Right lobe of liver (tissue), 6 donors: ENCODE data around the gene G0S2. TPM values are rescaled to one million over a fixed set of nuclear protein-coding genes. Genes with fewer than 3 reads are reported as not detected.
A peak's percentile ranks its signal among the peaks of the same experiment; 100 is the strongest.

ENCODE experiments used
- ATAC-seq, 4 donors: fragments of 200-7000 bp; cut with Tn5 transposase; one replicate each; pipeline ENCODE4 v1.9.1; 2020; ENCODE audit warnings: mild to moderate bottlenecking in 4 of 4, moderate library complexity in 4 of 4
- DNase-seq, 3 donors: peaks; one replicate each; pipeline ENCODE4 v3.0.0-alpha.2; 2020
- H3K27ac ChIP-seq, 3 donors: fragments of 200-600 bp; one replicate each; pipeline ENCODE4 v1.8.0; 2022
- H3K27me3 ChIP-seq, 2 donors: fragments of 200-600 bp; one replicate each; pipeline ENCODE4 v1.8.0; 2022
- H3K36me3 ChIP-seq, 4 donors: fragments of 200-600 bp; sonication (generic) in 1 of 4; one replicate each; pipeline versions ENCODE4 v1.5.1 to v1.8.0; 2017 to 2022; ENCODE audit warnings: control low read depth in 1 of 4
- H3K4me1 ChIP-seq, 4 donors: fragments of 200-600 bp; sonication (generic) in 1 of 4; one replicate each; pipeline versions ENCODE4 v1.5.1 to v1.8.0; 2017 to 2022; ENCODE audit warnings: control low read depth in 1 of 4
- H3K4me3 ChIP-seq, 3 donors: fragments of 200-600 bp; one replicate each; pipeline ENCODE4 v1.8.0; 2022
- H3K9me3 ChIP-seq, 4 donors: fragments of 200-600 bp; sonication (generic) in 1 of 4; one replicate each; pipeline versions ENCODE4 v1.5.1 to v1.8.0; 2017 to 2022; ENCODE audit warnings: control low read depth in 1 of 4
- CTCF ChIP-seq, 4 donors: fragments of 200-600 bp in 3 of 4; fragments of 450-650 bp in 1 of 4; IDR thresholded peaks; one replicate each; pipeline versions ENCODE4 v1.5.1 to v1.8.0; 2016 to 2022; ENCODE audit warnings: antibody characterized with exemption in 4 of 4, mild to moderate bottlenecking in 2 of 4
- POLR2A ChIP-seq: fragments of 450-650 bp; IDR thresholded peaks from one replicate; pipeline ENCODE4 v1.6.1; 2017; ENCODE audit warnings: antibody characterized with exemption, mild to moderate bottlenecking
- WGBS: methylation state at CpG from one replicate; pipeline ENCODE4 v1.1.6; 2018; ENCODE audit warnings: low coverage, low lambda C conversion rate; ENCODE audit not compliant: insufficient coverage; ENCODE audit errors: missing lambda C conversion rate; 5-methylcytosine and 5-hydroxymethylcytosine counted together
- intact Hi-C, 2 donors: fragments of 100-400 bp; cut with DNase I; formaldehyde crosslinking; loops; one replicate each; pipeline versions ENCODE4 v1.11.2 to v1.14.1; 2022
- total RNA-seq, 6 experiments: library from RNA; depleted of rRNA in 2 of 6; stranded (reverse); fragments of >200 nt in 2 of 6; fragmentation: NEBNext Ultra II Directional in 3 of 6; extraction: Animal tissue kit (Norgen Biotek cat#: 25700) in 3 of 6; gene quantifications; one replicate each; pipeline versions ENCODE4 v1.1.0 to v1.2.4, GENCODE V29; 2016 to 2023
- donor health status: DM: no; HTN: yes; CAD: no.
- donor health status: DM: no; HTN: no; CAD: no.
- donor health status: DM: no; HTN: no; CAD: no.
- donor health status: DM: no; HTN: yes; CAD: no.
- donor health status: DM: no; HTN: yes; CAD: no.

G0S2 gene
- total RNA-seq, 6 experiments from 2014 or later, result 36.9 to 749 (median 247) TPM

DNA sequence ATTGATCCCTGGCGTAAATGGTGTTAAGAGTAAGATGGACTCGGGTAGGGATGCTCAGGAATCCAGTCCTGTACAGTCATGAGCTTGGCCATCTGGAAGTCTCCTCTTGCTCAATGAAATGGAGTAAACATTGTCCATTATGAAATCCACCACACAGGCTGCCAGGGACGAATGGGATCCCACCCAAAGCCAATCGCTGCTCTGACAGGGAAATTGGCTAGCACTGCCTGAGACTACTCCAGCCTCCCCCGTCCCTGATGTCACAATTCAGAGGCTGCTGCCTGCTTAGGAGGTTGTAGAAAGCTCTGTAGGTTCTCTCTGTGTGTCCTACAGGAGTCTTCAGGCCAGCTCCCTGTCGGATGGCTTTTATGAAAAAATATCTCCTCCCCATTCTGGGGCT is 29.4 kb downstream of the G0S2 start, which contains the start of gene HSD11B1:
Gene HSD11B1, plus strand, starts transcription at position 263 of the 400 bp plus-strand sequence. Its CDS starts 97 bp downstream, at position 360.
- H3K9me3 ChIP-seq, result no peaks in the 10 kb centered on the region
- no peaks in the 10 kb centered on the region for H3K27me3 ChIP-seq
- 11% methylated on average over 4 of the region's 6 CpGs for WGBS
- DNase-seq, result peak; percentile 75 to 93 (median 88)
- intact Hi-C loops, result no loop called here
- H3K4me1 ChIP-seq, result peaks cover 0 to 38% (median 11%) of the 10 kb centered on the region in 4 donors
- TF ChIP-seq CTCF (IDR thresholded peaks at IDR 0.05) (no peak), POLR2A (peak; percentile 96)
- H3K27ac ChIP-seq, result peak within 1 kb of the TSS; percentile 84 to 98 (median 98)
- H3K36me3 ChIP-seq, result peaks cover 0 to 20% (median 4%) of the 10 kb centered on the region in 4 donors
- peak; percentile 82 to 95 (median 90) for ATAC-seq
- peak within 1 kb of the TSS; percentile 33 to 73 (median 66) for H3K4me3 ChIP-seq

GRCh38 chr1:209705033-209705598 is 29.9 kb downstream of the G0S2 start:
- Histone ChIP-seq H3K4me3 (peak overlapping the region; percentile 33 to 73 (median 66)), H3K27ac (peak overlapping the region; percentile 84 to 98 (median 98))
- 26% methylated on average over 2 of the region's 2 CpGs for WGBS

DNA sequence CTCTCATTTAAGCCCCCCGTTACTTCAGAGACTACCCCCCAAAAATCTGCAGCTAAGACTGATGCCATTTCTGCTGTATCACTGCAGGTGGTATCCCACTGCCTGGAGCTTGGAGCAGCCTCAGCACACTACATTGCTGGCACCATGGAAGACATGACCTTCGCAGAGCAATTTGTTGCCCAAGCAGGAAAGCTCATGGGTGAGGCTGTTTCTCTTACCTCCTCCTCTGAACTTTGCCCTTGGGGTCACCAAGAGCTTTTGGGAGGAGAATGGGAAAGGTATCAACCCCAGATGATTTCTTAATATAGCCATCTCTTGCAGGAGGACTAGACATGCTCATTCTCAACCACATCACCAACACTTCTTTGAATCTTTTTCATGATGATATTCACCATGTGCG is 31.4 kb downstream of the G0S2 start:
- TF ChIP-seq POLR2A (peak; percentile 30), CTCF (IDR thresholded peaks at IDR 0.05) (no peak)
- peak; percentile 25 to 69 (median 51) for ATAC-seq
- WGBS, result 70% methylated on average over 3 of the region's 3 CpGs
- peak in 1 of 3 donors; percentile 73 for DNase-seq
- intact Hi-C loops, result no loop called here
- Histone ChIP-seq H3K9me3 (no peaks in the 10 kb centered on the region), H3K4me3 (peak overlapping the region in 1 of 3 donors; percentile 73), H3K27me3 (no peaks in the 10 kb centered on the region), H3K27ac (peak overlapping the region in 2 of 3 donors; percentile 98), H3K4me1 (peaks cover 0 to 25% (median 8%) of the 10 kb centered on the region in 4 donors), H3K36me3 (peaks cover 0 to 30% (median 4%) of the 10 kb centered on the region in 4 donors)

More at GRCh38 chr1:209705033-209705598, 29.9 kb downstream of the G0S2 start:
- Histone ChIP-seq H3K4me1 (peaks cover 0 to 38% (median 11%) of the 10 kb centered on the region in 4 donors), H3K36me3 (peaks cover 0 to 21% (median 4%) of the 10 kb centered on the region in 4 donors), H3K27me3 (no peaks in the 10 kb centered on the region), H3K9me3 (no peaks in the 10 kb centered on the region)
- intact Hi-C loops, result no loop called here
- no peak for DNase-seq
- TF ChIP-seq POLR2A (peak; percentile 2), CTCF (IDR thresholded peaks at IDR 0.05) (no peak)
- ATAC-seq, result peak in 3 of 4 donors; percentile 5 to 27 (median 14)

GRCh38 chr1:209707308-209707707 is 32.1 kb downstream of the G0S2 start:
- WGBS, result 69% methylated on average over 1 of the region's 1 CpG
- Histone ChIP-seq H3K4me3 (peak overlapping the region in 1 of 3 donors; percentile 25), H3K9me3 (no peaks in the 10 kb centered on the region), H3K36me3 (peaks cover 0 to 30% (median 4%) of the 10 kb centered on the region in 4 donors), H3K27ac (peak overlapping the region in 2 of 3 donors; percentile 45 to 98), H3K4me1 (peaks cover 0 to 21% (median 8%) of the 10 kb centered on the region in 4 donors), H3K27me3 (no peaks in the 10 kb centered on the region)
- ATAC-seq (no peak), DNase-seq (no peak)
- no peak for TF ChIP-seq POLR2A
- no peak for TF ChIP-seq CTCF (IDR thresholded peaks at IDR 0.05)
- intact Hi-C loops, result no loop called here
